Ammon's horn (tissue), 1 donor: ENCODE measurements around the gene CTRB2.

Experiments used
- DNase-seq: peaks from one replicate; pipeline ENCODE4 v3.0.0-alpha.2; 2016; ENCODE audit warnings: low spot score

CTRB2 gene

GRCh38 chr16:75169899-75170405 is 37.0 kb downstream of the CTRB2 start:
- no peak for DNase-seq

DNA sequence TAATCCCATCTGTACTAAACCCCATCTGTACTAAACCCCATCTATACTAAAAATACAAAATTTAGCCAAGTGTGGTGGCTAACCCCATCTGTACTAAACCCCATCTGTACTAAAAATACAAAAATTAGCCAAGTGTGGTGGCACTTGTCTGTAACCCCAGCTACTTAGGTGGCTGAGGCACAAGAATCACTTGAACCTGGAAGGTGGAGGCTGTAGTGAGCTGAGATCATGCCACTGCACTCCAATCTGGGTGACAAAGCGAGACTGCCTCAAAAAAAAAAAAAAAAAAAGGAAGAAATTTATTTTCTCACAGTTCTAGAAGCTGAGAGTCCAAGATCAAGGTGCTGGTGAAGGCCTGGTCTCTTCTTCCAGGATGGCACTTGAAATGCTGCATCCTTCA is 46.6 kb downstream of the CTRB2 start:
- DNase-seq: no peak
